Peyer's patch (tissue), 4 donors: Measurements from ENCODE around the gene AKAP13.

ENCODE experiments used
- POLR2A ChIP-seq, 2 donors: fragments of 450-650 bp; IDR thresholded peaks; one replicate each; pipeline ENCODE4 v1.5.1; 2017; ENCODE audit warnings: antibody characterized with exemption in 2 of 2, mild to moderate bottlenecking in 2 of 2, moderate library complexity in 2 of 2
- TF ChIP-seq, protein P1 (sequence below), 6 experiments: fragments of 450-650 bp in 4 of 6; fragments of 200-600 bp in 2 of 6; sonication (generic) in 1 of 6; IDR thresholded peaks; one replicate each; pipeline ENCODE4 v1.5.1; 2017 to 2019; ENCODE audit warnings: antibody characterized with exemption in 6 of 6, mild to moderate bottlenecking in 3 of 6, moderate library complexity in 1 of 6

DNA sequence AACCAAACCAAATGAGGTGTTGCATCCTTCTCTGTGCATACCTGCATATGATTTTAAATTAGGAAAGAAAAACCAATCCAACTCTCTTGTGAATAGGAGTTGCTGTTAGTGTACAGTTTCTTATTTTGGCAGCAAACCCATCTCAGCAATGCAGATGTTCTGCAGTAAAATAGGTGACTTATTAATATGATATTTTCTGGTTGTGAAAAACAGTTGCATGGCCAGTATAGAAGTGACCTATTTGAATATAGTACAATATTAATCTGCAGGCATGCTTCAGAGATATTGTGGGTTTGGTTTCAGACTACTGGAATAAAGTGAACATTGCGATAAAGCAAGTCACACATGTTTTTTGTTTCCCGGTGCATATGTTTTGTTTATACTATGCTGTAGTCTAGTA, 42.2 kb downstream of the AKAP13 start:
- TF ChIP-seq, protein P1, sequence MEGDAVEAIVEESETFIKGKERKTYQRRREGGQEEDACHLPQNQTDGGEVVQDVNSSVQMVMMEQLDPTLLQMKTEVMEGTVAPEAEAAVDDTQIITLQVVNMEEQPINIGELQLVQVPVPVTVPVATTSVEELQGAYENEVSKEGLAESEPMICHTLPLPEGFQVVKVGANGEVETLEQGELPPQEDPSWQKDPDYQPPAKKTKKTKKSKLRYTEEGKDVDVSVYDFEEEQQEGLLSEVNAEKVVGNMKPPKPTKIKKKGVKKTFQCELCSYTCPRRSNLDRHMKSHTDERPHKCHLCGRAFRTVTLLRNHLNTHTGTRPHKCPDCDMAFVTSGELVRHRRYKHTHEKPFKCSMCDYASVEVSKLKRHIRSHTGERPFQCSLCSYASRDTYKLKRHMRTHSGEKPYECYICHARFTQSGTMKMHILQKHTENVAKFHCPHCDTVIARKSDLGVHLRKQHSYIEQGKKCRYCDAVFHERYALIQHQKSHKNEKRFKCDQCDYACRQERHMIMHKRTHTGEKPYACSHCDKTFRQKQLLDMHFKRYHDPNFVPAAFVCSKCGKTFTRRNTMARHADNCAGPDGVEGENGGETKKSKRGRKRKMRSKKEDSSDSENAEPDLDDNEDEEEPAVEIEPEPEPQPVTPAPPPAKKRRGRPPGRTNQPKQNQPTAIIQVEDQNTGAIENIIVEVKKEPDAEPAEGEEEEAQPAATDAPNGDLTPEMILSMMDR (IDR thresholded peaks at IDR 0.05): no peak
- no peak for TF ChIP-seq POLR2A (IDR thresholded peaks at IDR 0.05)
